GM10248 (cell line): ENCODE data around the gene PLOD2.

Experiments used
- CTCF ChIA-PET: fragments of 300-600 bp; sonication (Branson Sonifier 250); formaldehyde crosslinking; extraction: SDS; loops from one replicate; lab custom pipeline; 2021; ENCODE audit warnings: antibody characterized with exemption; lab: Yijun Ruan, JAX
- POLR2A ChIA-PET: fragments of 350-650 bp; sonication (Branson Sonifier 250); formaldehyde crosslinking; extraction: SDS; loops from one replicate; lab custom pipeline; 2020; ENCODE audit warnings: antibody characterized with exemption; lab: Yijun Ruan, JAX
- DNase-seq: peaks from one replicate; pipeline ENCODE4 v3.0.0; 2012; ENCODE audit errors: extremely low spot score
- TF ChIP-seq, protein P1 (sequence below): IDR thresholded peaks from 2 replicates; pipeline ENCODE4 v1.5.1; 2012; ENCODE audit warnings: mild to moderate bottlenecking, low read depth; ENCODE audit errors: extremely low read depth, missing control alignments, control extremely low read depth

Gene PLOD2

DNA sequence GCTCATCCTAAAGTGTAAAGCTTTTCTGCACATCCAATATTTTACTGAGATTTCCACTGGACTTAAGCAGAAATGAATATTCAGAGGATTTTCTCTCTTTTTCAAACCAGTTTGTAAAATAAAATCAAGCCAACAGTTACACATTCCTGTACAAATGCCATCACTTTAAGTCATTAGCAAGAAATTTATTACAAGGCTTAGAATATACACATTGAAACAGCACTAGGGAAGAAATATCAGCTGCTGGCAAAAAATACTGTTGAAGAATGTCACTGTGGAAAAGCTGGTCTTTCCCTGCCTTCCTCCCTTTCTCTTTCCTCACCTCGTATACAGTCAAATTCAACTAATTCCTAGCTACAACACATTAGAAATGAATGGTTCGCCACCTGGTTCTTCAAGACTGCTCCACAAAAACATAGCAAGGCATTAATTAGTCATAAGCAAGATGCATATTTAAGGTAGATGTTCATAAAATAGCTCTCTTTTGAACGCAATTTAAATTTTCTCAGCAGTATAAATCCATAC is 21.3 kb downstream of the PLOD2 start:
- POLR2A ChIA-PET = no interaction called here
- no peak for DNase-seq
- CTCF ChIA-PET = interaction anchor here (1.7 to 2.3 kb wide), 2 partner anchors 11 to 36 kb away, joined by 4 to 12 read pairs; no protein-coding TSS in a partner anchor
- TF ChIP-seq, protein P1, sequence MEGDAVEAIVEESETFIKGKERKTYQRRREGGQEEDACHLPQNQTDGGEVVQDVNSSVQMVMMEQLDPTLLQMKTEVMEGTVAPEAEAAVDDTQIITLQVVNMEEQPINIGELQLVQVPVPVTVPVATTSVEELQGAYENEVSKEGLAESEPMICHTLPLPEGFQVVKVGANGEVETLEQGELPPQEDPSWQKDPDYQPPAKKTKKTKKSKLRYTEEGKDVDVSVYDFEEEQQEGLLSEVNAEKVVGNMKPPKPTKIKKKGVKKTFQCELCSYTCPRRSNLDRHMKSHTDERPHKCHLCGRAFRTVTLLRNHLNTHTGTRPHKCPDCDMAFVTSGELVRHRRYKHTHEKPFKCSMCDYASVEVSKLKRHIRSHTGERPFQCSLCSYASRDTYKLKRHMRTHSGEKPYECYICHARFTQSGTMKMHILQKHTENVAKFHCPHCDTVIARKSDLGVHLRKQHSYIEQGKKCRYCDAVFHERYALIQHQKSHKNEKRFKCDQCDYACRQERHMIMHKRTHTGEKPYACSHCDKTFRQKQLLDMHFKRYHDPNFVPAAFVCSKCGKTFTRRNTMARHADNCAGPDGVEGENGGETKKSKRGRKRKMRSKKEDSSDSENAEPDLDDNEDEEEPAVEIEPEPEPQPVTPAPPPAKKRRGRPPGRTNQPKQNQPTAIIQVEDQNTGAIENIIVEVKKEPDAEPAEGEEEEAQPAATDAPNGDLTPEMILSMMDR = no peak

DNA sequence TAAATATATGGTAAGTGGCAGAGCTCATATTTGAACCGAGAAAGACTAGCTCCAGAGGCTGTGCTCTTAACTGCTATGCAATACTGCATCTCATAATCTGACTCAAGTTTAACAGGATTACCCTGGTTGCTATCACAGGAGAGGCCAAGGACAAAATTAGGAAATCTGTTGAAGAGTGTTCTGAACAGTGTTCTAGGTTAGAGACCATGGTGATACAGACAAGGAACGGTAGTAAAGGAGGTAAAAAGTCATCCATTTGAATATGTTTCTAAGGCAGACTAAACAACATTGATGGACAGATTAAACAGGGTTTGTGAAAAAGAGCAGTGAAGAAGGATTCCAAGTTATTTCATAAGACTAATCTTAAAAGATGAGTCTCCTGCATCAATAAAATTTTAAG is 22.1 kb downstream of the PLOD2 start:
- POLR2A ChIA-PET = no interaction called here
- no peak for DNase-seq
- CTCF ChIA-PET = interaction anchor here (0.8 to 2.3 kb wide), 3 partner anchors 11 to 35 kb away, joined by 3 to 12 read pairs (median 4); no protein-coding TSS in a partner anchor
- TF ChIP-seq, protein P1 = no peak

DNA sequence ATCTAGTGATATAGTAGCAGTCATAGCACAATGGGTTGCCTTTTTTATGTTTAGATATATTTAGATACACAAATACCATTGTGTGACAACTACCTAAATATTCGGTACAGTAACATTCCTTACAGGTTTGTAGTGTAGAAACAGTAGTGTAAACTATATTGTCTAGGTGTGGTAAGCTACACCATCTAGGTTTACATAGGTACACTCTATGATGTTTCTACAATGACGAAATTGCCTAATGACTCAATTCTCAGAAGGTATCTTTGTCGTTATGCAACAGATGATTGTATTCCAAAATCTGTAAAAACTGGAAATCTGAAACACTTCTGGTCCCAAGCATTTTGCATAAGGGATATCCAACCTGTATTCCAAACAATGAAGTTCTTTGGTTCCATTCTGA is 24.3 kb downstream of the PLOD2 start:
- CTCF ChIA-PET = no interaction called here
- no peak for DNase-seq
- TF ChIP-seq, protein P1 = no peak
- POLR2A ChIA-PET = no interaction called here

DNA sequence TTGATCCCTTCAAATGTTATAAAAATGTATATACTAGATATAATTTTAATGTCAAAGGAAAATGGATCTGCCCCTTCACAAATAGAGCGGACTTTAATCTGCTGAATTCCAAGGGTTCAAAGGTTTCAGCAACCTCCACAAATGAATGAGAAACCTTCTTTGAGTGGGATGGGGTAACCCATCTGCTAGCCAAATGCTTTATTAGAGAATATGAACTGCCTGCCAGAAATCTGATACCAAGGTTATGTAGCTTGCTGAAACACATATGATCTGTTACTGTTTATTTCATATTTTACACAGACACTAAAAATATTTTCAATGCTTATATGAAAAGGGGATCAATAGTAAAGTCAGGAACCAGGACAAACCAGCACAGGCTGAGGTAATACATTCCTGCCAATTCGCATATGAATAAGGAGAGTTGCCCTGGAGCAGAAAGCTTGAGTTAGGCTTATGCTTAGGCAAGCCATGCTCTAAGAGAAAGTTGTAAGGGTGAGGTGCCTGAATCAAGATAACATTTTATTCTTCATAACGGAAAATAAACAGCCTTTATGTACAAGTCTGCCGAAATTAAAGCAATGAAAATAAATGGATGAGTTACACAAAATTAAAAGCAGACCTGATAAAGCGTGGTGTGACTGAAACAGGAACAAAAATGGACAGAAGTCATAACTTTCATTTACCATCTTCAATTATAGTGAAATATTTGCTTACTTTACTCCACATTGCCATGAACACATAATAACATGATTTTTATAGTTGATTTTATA is 26.5 kb downstream of the PLOD2 start:
- TF ChIP-seq, protein P1 = no peak
- ChIA-PET POLR2A (no interaction called here), CTCF (no interaction called here)
- DNase-seq = no peak

DNA sequence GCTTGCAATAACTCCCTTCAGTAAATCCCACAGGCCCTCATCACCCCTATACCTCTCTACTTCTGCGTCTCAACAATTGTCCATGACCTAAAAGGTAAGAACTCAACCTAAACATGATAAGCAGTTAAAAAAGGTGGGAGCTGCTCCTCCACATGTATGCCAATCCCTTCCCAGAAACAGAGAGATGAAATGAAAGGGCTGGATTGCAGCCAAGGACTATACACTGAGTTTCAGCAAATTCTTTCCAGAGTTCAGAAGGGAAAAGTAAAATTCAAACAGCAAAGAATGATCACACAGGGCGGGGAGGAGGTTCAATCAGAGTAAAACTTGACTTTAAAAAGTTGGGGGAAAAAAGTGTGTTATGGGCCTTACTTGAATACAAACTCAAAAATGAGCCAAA is 27.5 kb downstream of the PLOD2 start:
- ChIA-PET CTCF (no interaction called here), POLR2A (no interaction called here)
- DNase-seq = no peak
- TF ChIP-seq, protein P1 = no peak

DNA sequence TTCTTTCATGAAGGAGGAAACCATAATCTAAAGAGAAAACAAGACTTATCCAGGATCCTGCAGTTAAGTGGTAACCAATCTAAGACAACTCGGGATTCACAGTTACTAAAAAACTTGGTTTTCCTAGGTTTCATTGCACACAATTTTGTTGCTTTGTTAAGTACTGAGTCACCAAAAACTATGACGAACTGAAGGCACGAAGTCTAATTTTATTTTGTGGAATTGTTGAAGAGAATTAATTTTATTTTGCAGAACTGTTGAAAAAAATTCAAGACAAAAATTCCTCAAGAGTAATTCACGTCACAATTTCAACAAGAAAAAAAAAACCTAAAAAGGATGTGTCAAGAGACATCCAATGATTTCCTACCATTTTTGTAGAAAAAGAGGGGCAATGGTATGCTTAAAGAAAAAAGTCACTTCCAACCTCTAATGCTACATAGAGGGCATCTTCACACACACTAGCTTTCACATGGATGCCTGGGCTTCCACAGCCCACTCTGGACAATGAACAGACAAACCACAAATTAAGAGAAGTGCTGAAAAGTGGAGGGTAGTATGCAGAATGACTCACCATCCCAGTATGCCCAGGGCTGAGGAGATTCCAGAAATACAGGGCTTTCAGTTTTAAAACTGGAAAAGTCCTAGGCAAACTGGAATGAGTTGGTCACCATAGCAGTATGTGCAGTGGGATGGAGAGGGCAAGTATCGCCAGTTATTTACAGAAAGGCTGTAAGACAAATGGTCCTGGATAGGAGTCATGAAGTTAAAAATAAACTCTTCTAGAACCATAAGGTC is 29.2 kb downstream of the PLOD2 start:
- ChIA-PET CTCF (no interaction called here), POLR2A (no interaction called here)
- no peak for DNase-seq
- TF ChIP-seq, protein P1 = no peak
